ENCODE results near the gene RAPGEF2.

The RAPGEF2 gene

GRCh38 chr4:159280442-159281172 lies 177.7 kb downstream of the RAPGEF2 start:
- DNase-seq (ENCODE audit: low spot score): no peak

- DNase-seq (ENCODE audit: low spot score): peak; percentile 29
Observed at GRCh38 chr4:159281771-159282170, 178.9 kb downstream of the RAPGEF2 start.

- DNase-seq (ENCODE audit: low spot score): no peak
Observed at GRCh38 chr4:159282329-159282728, 179.4 kb downstream of the RAPGEF2 start.

- no peak for DNase-seq (ENCODE audit: low spot score)
Observed at GRCh38 chr4:159282944-159283343, 180.1 kb downstream of the RAPGEF2 start.

- no peak for DNase-seq (ENCODE audit: low spot score)
Observed at GRCh38 chr4:159283696-159284095, 180.8 kb downstream of the RAPGEF2 start.

GRCh38 chr4:159284113-159284512 lies 181.2 kb downstream of the RAPGEF2 start:
- DNase-seq (ENCODE audit: low spot score): no peak

GRCh38 chr4:159284733-159285132 lies 181.9 kb downstream of the RAPGEF2 start:
- no peak for DNase-seq (ENCODE audit: low spot score)

GRCh38 chr4:159287767-159288166 lies 184.9 kb downstream of the RAPGEF2 start:
- no peak for DNase-seq (ENCODE audit: low spot score)

- no peak for DNase-seq (ENCODE audit: low spot score)
Observed at GRCh38 chr4:159289682-159290081, 186.8 kb downstream of the RAPGEF2 start.

GRCh38 chr4:159290321-159291030 lies 187.6 kb downstream of the RAPGEF2 start:
- no peak for DNase-seq (ENCODE audit: low spot score)

- DNase-seq (ENCODE audit: low spot score): no peak
Observed at GRCh38 chr4:159291176-159291575, 188.3 kb downstream of the RAPGEF2 start.

GRCh38 chr4:159292137-159292896 lies 189.4 kb downstream of the RAPGEF2 start:
- DNase-seq (ENCODE audit: low spot score): no peak

GRCh38 chr4:159293811-159294515 lies 191.1 kb downstream of the RAPGEF2 start:
- DNase-seq (ENCODE audit: low spot score): no peak

- DNase-seq (ENCODE audit: low spot score): no peak
Observed at GRCh38 chr4:159296061-159296460, 193.2 kb downstream of the RAPGEF2 start.

GRCh38 chr4:159297091-159297490 lies 194.2 kb downstream of the RAPGEF2 start:
- peak; percentile 40 for DNase-seq (ENCODE audit: low spot score)

- peak; percentile 18 for DNase-seq (ENCODE audit: low spot score)
Observed at GRCh38 chr4:159298502-159298901, 195.6 kb downstream of the RAPGEF2 start.

- no peak for DNase-seq (ENCODE audit: low spot score)
Observed at GRCh38 chr4:159303435-159303834, 200.6 kb downstream of the RAPGEF2 start.

GRCh38 chr4:159305129-159305528 lies 202.2 kb downstream of the RAPGEF2 start:
- DNase-seq (ENCODE audit: low spot score): no peak

GRCh38 chr4:159307929-159308328 lies 205.1 kb downstream of the RAPGEF2 start:
- DNase-seq (ENCODE audit: low spot score): no peak

GRCh38 chr4:159308566-159309340 lies 205.9 kb downstream of the RAPGEF2 start:
- DNase-seq (ENCODE audit: low spot score): no peak

GRCh38 chr4:159312236-159312635 lies 209.4 kb downstream of the RAPGEF2 start:
- no peak for DNase-seq (ENCODE audit: low spot score)

Measured in Ammon's horn (tissue), 1 donor.